Activated CD4-positive, alpha-beta memory T cell treated with anti-CD3 and anti-CD28 coated beads for 36 hours (primary cell): Measurements from ENCODE around the gene ZBTB12. TPM values are rescaled to one million over a fixed set of nuclear protein-coding genes. Genes with fewer than 3 reads are reported as not detected.
"Not testable (repeated sequence)": the region's sequence is repeated elsewhere in the genome, so short reads cannot be mapped to it uniquely, and the experiment has no call there.

Experiments
- CTCF ChIA-PET: fragments of 350-600 bp; sonication (Branson Sonifier 250); formaldehyde crosslinking; loops from one replicate; lab custom pipeline; 2021; ENCODE audit warnings: antibody characterized with exemption, inconsistent platforms; lab: Charles Lee
- POLR2A ChIA-PET: fragments of 350-600 bp; sonication (Branson Sonifier 250); formaldehyde crosslinking; loops from one replicate; lab custom pipeline; 2021; ENCODE audit warnings: antibody characterized with exemption; lab: Charles Lee
- DNase-seq: peaks from one replicate; pipeline ENCODE4 v3.0.0-alpha.2; 2020
- H3K27ac Mint-ChIP-seq: one replicate; pipeline ENCODE4 v1.8.0; 2021; ENCODE audit warnings: mixed read lengths
- H3K27me3 Mint-ChIP-seq: one replicate; pipeline ENCODE4 v1.8.0; 2021; ENCODE audit warnings: mixed read lengths
- H3K36me3 Mint-ChIP-seq: one replicate; pipeline ENCODE4 v1.8.0; 2021; ENCODE audit warnings: mixed read lengths
- H3K4me1 Mint-ChIP-seq: one replicate; pipeline ENCODE4 v1.8.0; 2021; ENCODE audit warnings: low read depth, mixed read lengths
- H3K4me3 Mint-ChIP-seq: one replicate; pipeline ENCODE4 v1.8.0; 2021; ENCODE audit warnings: mild to moderate bottlenecking, mixed read lengths
- H3K9me3 Mint-ChIP-seq: one replicate; pipeline ENCODE4 v1.8.0; 2021; ENCODE audit warnings: mixed read lengths
- intact Hi-C: fragments of 100-400 bp; cut with micrococcal nuclease; formaldehyde crosslinking; loops from one replicate; pipeline ENCODE4 v1.15.1; 2023
- total RNA-seq, 2 experiments: library from RNA; stranded (reverse); gene quantifications; one replicate each; pipeline ENCODE4 v1.2.3, GENCODE V29; 2021

Gene ZBTB12
- total RNA-seq, 2 experiments from 2014 or later, result 1.8 to 2.0 TPM

- intact Hi-C loops, result no loop called here
- Mint-ChIP-seq H3K4me1 (no peaks in the 10 kb centered on the region), H3K9me3 (no peaks in the 10 kb centered on the region), H3K4me3 (no peak within 1 kb of the TSS), H3K36me3 (peaks cover 26% of the 10 kb centered on the region), H3K27ac (no peak within 1 kb of the TSS), H3K27me3 (no peaks in the 10 kb centered on the region)
- POLR2A ChIA-PET, result no interaction called here
- CTCF ChIA-PET, result no interaction called here
- no peak for DNase-seq
These were observed 23.2 kb downstream of the ZBTB12 start, which contains the start of gene SLC44A4 for GRCh38 chr6:31878726-31879125. Gene SLC44A4, minus strand, starts transcription at chr6:31878997. Its CDS starts 17 bp downstream, at chr6:31878980.

GRCh38 chr6:31878222-31878621 is 23.7 kb downstream of the ZBTB12 start:
- no peaks in the 10 kb centered on the region for H3K4me1 Mint-ChIP-seq
- no peaks in the 10 kb centered on the region for H3K27me3 Mint-ChIP-seq
- DNase-seq, result no peak
- H3K36me3 Mint-ChIP-seq, result peaks cover 24% of the 10 kb centered on the region
- H3K4me3 Mint-ChIP-seq, result no peak overlapping the region
- CTCF ChIA-PET, result no interaction called here
- intact Hi-C loops, result no loop called here
- no peak overlapping the region for H3K27ac Mint-ChIP-seq
- POLR2A ChIA-PET, result no interaction called here
- H3K9me3 Mint-ChIP-seq, result no peaks in the 10 kb centered on the region

- Mint-ChIP-seq H3K4me3 (no peak overlapping the region), H3K9me3 (no peaks in the 10 kb centered on the region), H3K27ac (no peak overlapping the region), H3K36me3 (peaks cover 21% of the 10 kb centered on the region), H3K4me1 (no peaks in the 10 kb centered on the region), H3K27me3 (no peaks in the 10 kb centered on the region)
- ChIA-PET CTCF (no interaction called here), POLR2A (no interaction called here)
- no peak for DNase-seq
- intact Hi-C loops, result no loop called here
These were observed 24.2 kb downstream of the ZBTB12 start for GRCh38 chr6:31877651-31878161.

GRCh38 chr6:31877125-31877650 is 24.7 kb downstream of the ZBTB12 start:
- intact Hi-C loops, result no loop called here
- no peaks in the 10 kb centered on the region for H3K9me3 Mint-ChIP-seq
- H3K27ac Mint-ChIP-seq, result no peak overlapping the region
- H3K4me1 Mint-ChIP-seq, result no peaks in the 10 kb centered on the region
- POLR2A ChIA-PET, result no interaction called here
- DNase-seq, result no peak
- H3K36me3 Mint-ChIP-seq, result peaks cover 17% of the 10 kb centered on the region
- no peak overlapping the region for H3K4me3 Mint-ChIP-seq
- no peaks in the 10 kb centered on the region for H3K27me3 Mint-ChIP-seq
- CTCF ChIA-PET, result no interaction called here

- H3K27me3 Mint-ChIP-seq, result no peaks in the 10 kb centered on the region
These were observed 25.5 kb downstream of the ZBTB12 start for GRCh38 chr6:31876357-31876756.

GRCh38 chr6:31875877-31876276 is 26.0 kb downstream of the ZBTB12 start:
- CTCF ChIA-PET, result no interaction called here
- POLR2A ChIA-PET, result no interaction called here
- intact Hi-C loops, result no loop called here
- DNase-seq, result no peak
- H3K36me3 Mint-ChIP-seq, result peaks cover 7% of the 10 kb centered on the region
- H3K9me3 Mint-ChIP-seq, result no peaks in the 10 kb centered on the region
- H3K27ac Mint-ChIP-seq, result no peak overlapping the region
- H3K27me3 Mint-ChIP-seq, result no peaks in the 10 kb centered on the region
- H3K4me1 Mint-ChIP-seq, result no peaks in the 10 kb centered on the region
- no peak overlapping the region for H3K4me3 Mint-ChIP-seq

More at GRCh38 chr6:31876357-31876756, 25.5 kb downstream of the ZBTB12 start:
- Mint-ChIP-seq H3K4me1 (no peaks in the 10 kb centered on the region), H3K9me3 (no peaks in the 10 kb centered on the region), H3K27ac (no peak overlapping the region), H3K4me3 (no peak overlapping the region), H3K36me3 (peaks cover 12% of the 10 kb centered on the region)
- CTCF ChIA-PET, result no interaction called here
- POLR2A ChIA-PET, result no interaction called here
- intact Hi-C loops, result no loop called here
- no peak for DNase-seq

- CTCF ChIA-PET, result no interaction called here
- intact Hi-C loops, result no loop called here
- no peaks in the 10 kb centered on the region for H3K9me3 Mint-ChIP-seq
- no peak overlapping the region for H3K4me3 Mint-ChIP-seq
- H3K27ac Mint-ChIP-seq, result no peak overlapping the region
- no peaks in the 10 kb centered on the region for H3K4me1 Mint-ChIP-seq
- POLR2A ChIA-PET, result no interaction called here
- DNase-seq, result no peak
- peaks cover 6% of the 10 kb centered on the region for H3K36me3 Mint-ChIP-seq
- no peaks in the 10 kb centered on the region for H3K27me3 Mint-ChIP-seq
These were observed 26.9 kb downstream of the ZBTB12 start for GRCh38 chr6:31874836-31875572.

GRCh38 chr6:31874084-31874670 is 27.7 kb downstream of the ZBTB12 start:
- H3K4me1 Mint-ChIP-seq, result no peaks in the 10 kb centered on the region
- POLR2A ChIA-PET, result no interaction called here

GRCh38 chr6:31871046-31871659 is 30.7 kb downstream of the ZBTB12 start:
- POLR2A ChIA-PET, result no interaction called here
- Mint-ChIP-seq H3K4me3 (no peak overlapping the region), H3K4me1 (no peaks in the 10 kb centered on the region), H3K9me3 (no peaks in the 10 kb centered on the region), H3K36me3 (no peaks in the 10 kb centered on the region), H3K27me3 (no peaks in the 10 kb centered on the region), H3K27ac (no peak overlapping the region)
- intact Hi-C loops, result no loop called here
- CTCF ChIA-PET, result no interaction called here
- no peak for DNase-seq

More at GRCh38 chr6:31874084-31874670, 27.7 kb downstream of the ZBTB12 start:
- no peak for DNase-seq
- CTCF ChIA-PET, result no interaction called here
- Mint-ChIP-seq H3K36me3 (no peaks in the 10 kb centered on the region), H3K9me3 (no peaks in the 10 kb centered on the region), H3K4me3 (no peak overlapping the region), H3K27me3 (no peaks in the 10 kb centered on the region), H3K27ac (no peak overlapping the region)
- intact Hi-C loops, result no loop called here

- intact Hi-C loops, result no loop called here
- ChIA-PET CTCF (no interaction called here), POLR2A (no interaction called here)
- no peak for DNase-seq
- H3K27ac Mint-ChIP-seq, result no peak overlapping the region
- no peaks in the 10 kb centered on the region for H3K9me3 Mint-ChIP-seq
- H3K27me3 Mint-ChIP-seq, result no peaks in the 10 kb centered on the region
- no peak overlapping the region for H3K4me3 Mint-ChIP-seq
- no peaks in the 10 kb centered on the region for H3K4me1 Mint-ChIP-seq
- no peaks in the 10 kb centered on the region for H3K36me3 Mint-ChIP-seq
These were observed 31.4 kb downstream of the ZBTB12 start for GRCh38 chr6:31870385-31870921.

GRCh38 chr6:31869343-31869742 is 32.5 kb downstream of the ZBTB12 start:
- POLR2A ChIA-PET, result no interaction called here
- Mint-ChIP-seq H3K36me3 (no peaks in the 10 kb centered on the region), H3K4me3 (no peak overlapping the region), H3K9me3 (no peaks in the 10 kb centered on the region), H3K27ac (no peak overlapping the region), H3K27me3 (no peaks in the 10 kb centered on the region), H3K4me1 (no peaks in the 10 kb centered on the region)
- intact Hi-C loops, result no loop called here
- CTCF ChIA-PET, result no interaction called here
- no peak for DNase-seq

- H3K36me3 Mint-ChIP-seq, H3K27ac Mint-ChIP-seq, H3K4me1 Mint-ChIP-seq, H3K9me3 Mint-ChIP-seq, intact Hi-C loops, H3K4me3 Mint-ChIP-seq, H3K27me3 Mint-ChIP-seq, DNase-seq, POLR2A ChIA-PET: not testable (repeated sequence)
- CTCF ChIA-PET, result interaction anchor here (1.0 kb wide), 1 partner anchor 99 kb away, joined by 4 read pairs; no protein-coding TSS in a partner anchor
These were observed 33.3 kb downstream of the ZBTB12 start for GRCh38 chr6:31868658-31868971.
